ENCODE measurements around the gene MAFB.

MAFB gene

DNA sequence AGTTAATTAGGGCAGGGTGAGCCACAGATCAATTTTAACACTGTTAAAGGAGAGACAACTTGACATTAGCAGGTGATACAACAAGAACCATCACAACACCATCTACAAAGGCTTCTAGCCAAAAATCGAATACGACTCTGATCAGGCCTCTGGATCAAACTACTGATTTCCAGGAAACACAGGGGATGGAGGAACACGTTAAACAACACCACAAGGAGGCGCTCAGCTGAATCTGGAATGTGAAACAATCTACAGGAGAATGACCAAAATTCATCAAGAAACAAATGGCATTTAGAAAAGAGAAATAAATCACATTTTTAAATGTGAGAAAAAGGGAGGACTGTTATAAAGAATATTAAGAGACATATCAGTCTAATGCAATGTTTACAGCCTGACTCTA, 13.5 kb upstream of the MAFB start:
- DNase-seq = no peak

DNA sequence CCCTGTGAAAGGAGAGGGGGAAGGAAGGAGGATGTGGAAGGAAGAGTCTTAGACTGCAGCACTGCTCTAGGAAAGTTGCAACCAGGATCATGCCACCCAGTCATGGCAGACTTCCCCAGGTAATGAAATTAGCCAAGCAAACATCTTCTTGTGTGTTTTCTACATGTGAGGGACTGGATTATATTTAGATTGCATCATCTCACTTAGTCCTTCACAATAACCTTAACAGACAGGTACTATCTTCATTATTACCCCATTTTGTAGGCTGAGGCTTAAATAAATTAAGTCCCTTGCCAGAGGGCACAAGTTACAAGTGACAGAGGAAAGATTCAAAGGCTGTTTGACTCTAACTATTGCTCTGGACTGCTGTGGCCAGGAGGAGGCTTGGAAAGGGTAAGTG, 9.7 kb upstream of the MAFB start:
- no peak for DNase-seq

DNA sequence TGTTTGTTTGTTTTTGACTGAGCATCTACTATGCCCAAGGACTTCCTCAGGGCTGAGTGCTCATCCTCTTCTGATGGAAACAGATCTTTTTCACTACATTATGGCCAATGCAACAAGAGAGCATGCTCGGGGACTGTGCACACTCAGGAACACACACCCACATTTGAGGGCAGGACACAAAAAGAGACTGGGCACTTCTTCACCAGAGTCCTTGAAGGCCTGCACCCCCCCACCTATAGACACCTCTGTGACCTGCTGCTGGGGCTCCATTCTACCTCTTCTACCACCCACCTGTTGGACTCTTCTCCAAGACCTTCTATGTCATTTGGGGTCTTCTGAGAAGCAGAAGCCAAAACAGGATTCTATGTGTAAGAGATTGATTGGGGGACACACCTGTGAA, 9.2 kb upstream of the MAFB start:
- DNase-seq = no peak

- DNase-seq = no peak
Measured at GRCh38 chr20:40697541-40697940, 8.5 kb upstream of the MAFB start.

- DNase-seq = no peak
Measured at GRCh38 chr20:40695214-40695613, 6.2 kb upstream of the MAFB start.

DNA sequence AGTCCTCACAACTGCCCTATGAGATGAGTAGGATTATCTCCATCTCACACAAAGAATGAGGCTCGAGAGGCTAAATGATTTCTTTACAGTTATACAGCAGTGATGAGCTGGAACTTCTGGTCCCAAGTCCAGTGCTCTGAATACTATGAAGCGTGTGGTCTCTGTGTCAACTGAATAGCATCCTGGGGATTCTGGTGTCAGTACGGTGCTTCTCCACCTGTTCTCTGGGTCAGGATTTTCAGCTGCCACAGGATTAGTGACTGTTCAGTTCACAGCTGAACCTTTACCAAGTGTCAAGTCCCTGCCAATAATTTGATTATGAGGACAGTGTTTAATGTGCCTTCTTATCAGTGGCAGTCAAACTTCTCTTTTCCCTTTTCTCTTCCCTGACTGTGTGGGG, 5.2 kb upstream of the MAFB start:
- no peak for DNase-seq

- DNase-seq = no peak
Measured at GRCh38 chr20:40692240-40693011, 3.4 kb upstream of the MAFB start.

- no peak for DNase-seq
Measured at GRCh38 chr20:40691566-40692239, 2.7 kb upstream of the MAFB start.

- DNase-seq = no peak
Measured at GRCh38 chr20:40690836-40691565, 2.0 kb upstream of the MAFB start.

GRCh38 chr20:40689943-40690835, 1.2 kb upstream of the MAFB start:
- DNase-seq = peak; percentile 89

DNA sequence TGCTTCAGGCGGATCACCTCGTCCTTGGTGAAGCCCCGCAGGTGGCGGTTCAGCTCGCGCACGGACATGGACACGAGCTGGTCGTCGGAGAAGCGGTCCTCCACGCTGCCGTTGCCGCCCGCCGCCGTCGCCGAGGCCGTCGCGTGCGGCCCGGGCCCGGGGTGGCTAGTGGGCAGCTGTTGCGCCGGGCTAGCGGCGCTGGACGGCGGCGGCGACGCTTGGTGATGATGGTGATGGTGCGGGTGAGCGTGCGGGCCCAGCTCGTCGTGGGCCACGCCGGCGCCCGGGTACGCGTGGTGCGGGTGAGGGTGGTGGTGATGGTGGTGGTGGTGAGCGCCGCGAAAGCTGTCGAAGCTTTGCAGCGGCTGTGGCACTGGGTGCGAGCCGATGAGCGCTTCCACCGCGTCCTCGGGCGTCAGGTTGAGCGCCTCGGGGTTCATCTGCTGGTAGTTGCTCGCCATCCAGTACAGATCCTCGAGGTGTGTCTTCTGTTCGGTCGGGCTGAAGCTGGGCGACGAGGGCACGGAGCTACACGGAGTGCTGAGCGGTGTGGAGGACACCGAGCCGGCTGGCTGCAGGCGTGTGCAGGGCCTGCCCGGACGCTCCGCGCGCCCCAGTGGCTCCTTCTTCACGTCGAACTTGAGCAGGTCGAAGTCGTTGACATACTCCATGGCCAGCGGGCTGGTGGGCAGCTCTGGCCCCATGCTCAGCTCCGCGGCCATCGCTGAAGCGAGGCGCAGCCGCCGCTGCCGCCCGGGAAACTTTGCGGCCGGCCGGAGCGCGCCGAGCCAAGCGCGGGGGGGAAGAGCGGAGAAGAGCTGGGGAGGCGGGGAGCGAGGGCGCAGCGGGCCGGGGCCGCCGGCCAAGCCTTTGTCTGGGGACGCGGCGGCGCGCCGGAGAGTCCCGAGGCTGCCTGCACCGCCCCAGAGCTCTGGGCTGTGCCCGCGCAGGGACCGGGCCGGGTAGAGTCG, 622 bp downstream of the MAFB start:
- DNase-seq = no peak

DNA sequence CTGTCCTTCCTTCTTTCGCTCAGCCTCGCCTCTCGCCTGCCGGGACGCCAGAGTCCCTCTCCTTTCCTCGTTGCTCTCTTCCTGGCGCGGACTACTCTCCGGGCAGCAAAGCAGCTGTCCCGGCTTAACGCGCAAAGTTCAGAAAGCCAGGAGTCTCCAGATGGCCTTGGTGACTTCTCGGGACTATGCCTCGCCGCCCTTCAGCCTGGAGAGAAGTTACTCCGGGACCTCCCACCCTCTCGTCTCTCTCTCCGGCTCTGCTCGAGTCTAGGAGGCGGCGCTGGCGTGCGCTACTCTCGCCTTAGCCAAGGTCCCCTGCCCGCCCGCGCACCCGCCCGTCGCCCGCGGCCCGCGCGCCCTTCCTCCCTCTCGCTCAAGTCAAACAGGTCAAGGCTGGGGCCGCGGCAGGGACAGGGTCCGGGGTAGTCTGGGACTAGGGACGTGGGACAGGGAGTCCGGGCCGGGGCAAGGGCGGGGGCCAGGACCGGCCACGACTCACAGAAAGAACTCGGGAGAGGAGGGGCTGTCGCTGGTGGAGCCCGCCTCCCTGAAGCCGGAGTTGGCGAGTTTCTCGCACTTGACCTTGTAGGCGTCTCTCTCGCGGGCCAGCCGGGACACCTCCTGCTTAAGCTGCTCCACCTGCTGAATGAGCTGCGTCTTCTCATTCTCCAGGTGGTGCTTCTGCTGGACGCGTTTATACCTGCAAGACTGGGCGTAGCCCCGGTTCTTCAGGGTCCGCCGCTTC, 1.5 kb downstream of the MAFB start:
- DNase-seq = peak; percentile 15

- no peak for DNase-seq
Measured at GRCh38 chr20:40686893-40687292, 2.1 kb downstream of the MAFB start.

GRCh38 chr20:40686434-40686882, 2.6 kb downstream of the MAFB start:
- DNase-seq = no peak

DNA sequence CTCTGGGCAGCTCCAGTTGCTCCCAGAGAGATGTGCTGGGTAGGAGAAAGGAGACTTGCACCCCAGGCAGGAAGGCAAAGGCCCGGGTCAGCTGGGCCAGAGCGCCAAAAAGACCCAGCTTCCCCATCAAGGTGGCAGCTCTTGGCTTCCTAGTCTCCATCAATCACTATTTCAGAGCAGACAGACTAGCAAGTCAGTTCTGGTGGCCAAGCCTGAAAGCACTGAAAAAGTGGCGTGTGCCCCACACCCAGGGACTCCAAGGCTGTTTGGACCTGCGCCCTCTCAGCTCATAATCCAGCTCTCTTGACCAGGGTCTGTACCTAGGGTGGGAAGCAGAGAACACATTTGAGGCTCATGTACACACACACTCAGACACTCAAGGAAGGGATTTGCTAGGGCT, 3.7 kb downstream of the MAFB start:
- DNase-seq = no peak

- DNase-seq = no peak
Measured at GRCh38 chr20:40683894-40684268, 5.2 kb downstream of the MAFB start.

GRCh38 chr20:40683221-40683893, 5.7 kb downstream of the MAFB start:
- peak; percentile 12 for DNase-seq

DNA sequence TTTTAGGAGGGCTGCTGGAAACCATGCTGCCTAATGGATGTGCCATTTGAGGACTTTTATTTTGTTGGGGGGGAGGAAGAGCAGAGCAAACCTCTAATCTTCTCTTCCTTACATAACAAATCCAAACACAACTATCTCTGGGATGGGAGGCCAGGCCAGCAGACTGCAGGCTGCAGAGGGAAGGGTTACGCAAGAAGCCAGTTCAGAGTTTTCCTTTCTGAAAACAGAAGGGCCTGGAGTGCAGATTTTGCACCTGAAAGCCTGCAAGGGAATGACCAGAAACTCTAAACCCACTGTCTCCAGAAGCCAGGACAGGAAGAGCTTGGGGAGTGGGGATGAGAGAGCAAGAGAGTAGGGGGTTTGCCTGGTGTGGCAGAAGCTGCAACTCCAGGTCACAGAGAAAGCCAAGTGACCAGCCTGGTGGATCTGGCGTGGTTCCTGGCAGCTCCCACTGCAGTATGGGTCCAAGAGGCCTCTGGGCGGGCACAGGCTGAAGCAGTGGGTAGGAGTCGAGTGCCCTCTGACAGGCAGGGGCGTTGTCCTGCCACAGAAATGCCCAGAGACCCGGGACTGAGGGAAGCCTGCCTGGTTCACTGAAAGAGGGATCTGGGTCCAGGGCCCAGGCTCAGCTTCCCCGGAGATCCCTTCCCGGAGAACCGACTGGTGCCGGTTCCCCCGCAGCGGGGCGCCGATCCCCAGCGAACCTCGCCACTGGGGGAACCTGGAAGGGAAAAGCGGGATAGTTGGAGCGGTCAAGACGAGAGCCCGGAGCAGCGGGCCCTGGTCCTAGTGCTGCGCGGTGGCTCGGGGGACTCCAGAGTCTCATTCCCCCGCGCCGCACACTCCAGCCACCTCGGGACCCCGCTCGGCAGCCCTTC, 6.7 kb downstream of the MAFB start:
- no peak for DNase-seq

DNA sequence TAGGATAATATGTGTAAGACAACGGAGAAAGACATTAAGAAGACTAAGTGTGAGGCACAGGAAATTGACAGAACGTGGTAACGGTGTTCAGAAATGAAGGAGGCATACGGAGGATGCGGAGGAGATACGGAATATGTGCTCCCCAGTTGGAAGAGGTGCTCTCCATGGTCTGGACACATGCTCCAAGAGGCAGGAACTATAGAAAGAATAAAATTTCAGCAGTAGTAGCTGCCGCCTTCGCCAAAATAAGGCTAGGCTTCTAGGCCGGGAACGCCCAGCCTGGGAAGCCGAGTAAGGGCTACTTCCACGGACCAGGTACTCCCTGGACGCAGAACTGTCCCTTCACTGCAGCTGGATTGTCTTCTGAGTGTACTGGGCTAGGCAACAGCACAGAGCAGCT, 7.4 kb downstream of the MAFB start:
- no peak for DNase-seq

Data from hematopoietic multipotent progenitor cell treated with erythropoietin and hydrocortisone succinate and interleukin-3 and kit ligand, for 4 days (in vitro differentiated cells).